Parathyroid adenoma (tissue), 2 donors: ENCODE measurements around the gene HOMER1.
A peak's percentile ranks its signal among the peaks of the same experiment; 100 is the strongest.

Experiments used
- H2AFZ ChIP-seq: fragments of 300-600 bp; sonication (generic); one replicate; pipeline ENCODE4 v1.7.0; 2017; ENCODE audit warnings: antibody characterized with exemption, mild to moderate bottlenecking
- H3K27ac ChIP-seq: fragments of 300-600 bp; sonication (generic); one replicate; pipeline ENCODE4 v1.7.0; 2017
- H3K27me3 ChIP-seq: fragments of 300-600 bp; sonication (generic); one replicate; pipeline ENCODE4 v1.7.0; 2017; ENCODE audit warnings: low read length; ENCODE audit not compliant: control insufficient read depth, insufficient read depth
- H3K36me3 ChIP-seq: fragments of 300-600 bp; sonication (generic); one replicate; pipeline ENCODE4 v1.7.0; 2017; ENCODE audit warnings: low read length; ENCODE audit not compliant: control insufficient read depth, insufficient read depth
- H3K4me1 ChIP-seq: fragments of 300-600 bp; sonication (generic); one replicate; pipeline ENCODE4 v1.7.0; 2017; ENCODE audit warnings: control low read depth
- H3K4me2 ChIP-seq: fragments of 300-600 bp; sonication (generic); one replicate; pipeline ENCODE4 v1.7.0; 2017; ENCODE audit warnings: low read length
- H3K4me3 ChIP-seq: fragments of 300-600 bp; sonication (generic); one replicate; pipeline ENCODE4 v1.7.0; 2017; ENCODE audit warnings: low read depth, low read length
- H3K79me2 ChIP-seq: fragments of 300-600 bp; sonication (generic); one replicate; pipeline ENCODE4 v1.7.0; 2017; ENCODE audit warnings: control low read depth
- H3K9ac ChIP-seq: fragments of 300-600 bp; sonication (generic); one replicate; pipeline ENCODE4 v1.7.0; 2017; ENCODE audit warnings: mild to moderate bottlenecking
- H3K9me3 ChIP-seq: fragments of 300-600 bp; sonication (generic); one replicate; pipeline ENCODE4 v1.7.0; 2017; ENCODE audit warnings: low read length; ENCODE audit not compliant: control insufficient read depth
- TF ChIP-seq, protein P1 (sequence below): fragments of 300-600 bp; sonication (generic); IDR thresholded peaks from one replicate; pipeline ENCODE4 v1.7.0; 2017; ENCODE audit warnings: antibody characterized with exemption, mild to moderate bottlenecking
- donor health status: primary hyperparathyroidism.

HOMER1 gene

DNA sequence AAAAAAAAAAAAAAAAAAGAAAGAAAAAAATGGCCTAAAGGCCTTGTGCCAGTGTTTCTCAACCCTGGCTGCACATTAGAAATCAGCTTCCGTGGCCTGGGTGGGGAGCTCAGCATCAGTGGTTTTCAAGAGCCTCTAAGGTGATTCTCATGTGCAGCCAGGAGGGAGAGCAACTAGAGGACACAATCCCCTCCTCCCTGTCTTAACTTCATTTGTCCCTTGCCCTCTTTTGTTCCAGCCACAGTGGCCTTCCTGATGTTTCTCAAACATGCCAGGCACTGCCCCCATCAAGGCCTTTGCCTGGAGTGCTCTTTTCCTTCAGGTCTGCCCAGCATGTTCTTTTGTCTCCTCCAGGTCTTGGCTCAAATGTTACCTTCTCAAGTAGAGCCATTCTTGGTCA, 42.4 kb downstream of the HOMER1 start:
- Histone ChIP-seq H3K36me3 (no peaks in the 10 kb centered on the region), H3K4me2 (no peak overlapping the region), H3K9ac (no peak overlapping the region), H2AFZ (no peak overlapping the region), H3K27me3 (no peaks in the 10 kb centered on the region), H3K4me1 (peaks cover 6% of the 10 kb centered on the region), H3K79me2 (peaks cover 6% of the 10 kb centered on the region), H3K4me3 (no peak overlapping the region), H3K9me3 (no peaks in the 10 kb centered on the region), H3K27ac (no peak overlapping the region)
- TF ChIP-seq, protein P1, sequence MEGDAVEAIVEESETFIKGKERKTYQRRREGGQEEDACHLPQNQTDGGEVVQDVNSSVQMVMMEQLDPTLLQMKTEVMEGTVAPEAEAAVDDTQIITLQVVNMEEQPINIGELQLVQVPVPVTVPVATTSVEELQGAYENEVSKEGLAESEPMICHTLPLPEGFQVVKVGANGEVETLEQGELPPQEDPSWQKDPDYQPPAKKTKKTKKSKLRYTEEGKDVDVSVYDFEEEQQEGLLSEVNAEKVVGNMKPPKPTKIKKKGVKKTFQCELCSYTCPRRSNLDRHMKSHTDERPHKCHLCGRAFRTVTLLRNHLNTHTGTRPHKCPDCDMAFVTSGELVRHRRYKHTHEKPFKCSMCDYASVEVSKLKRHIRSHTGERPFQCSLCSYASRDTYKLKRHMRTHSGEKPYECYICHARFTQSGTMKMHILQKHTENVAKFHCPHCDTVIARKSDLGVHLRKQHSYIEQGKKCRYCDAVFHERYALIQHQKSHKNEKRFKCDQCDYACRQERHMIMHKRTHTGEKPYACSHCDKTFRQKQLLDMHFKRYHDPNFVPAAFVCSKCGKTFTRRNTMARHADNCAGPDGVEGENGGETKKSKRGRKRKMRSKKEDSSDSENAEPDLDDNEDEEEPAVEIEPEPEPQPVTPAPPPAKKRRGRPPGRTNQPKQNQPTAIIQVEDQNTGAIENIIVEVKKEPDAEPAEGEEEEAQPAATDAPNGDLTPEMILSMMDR, result no peak

DNA sequence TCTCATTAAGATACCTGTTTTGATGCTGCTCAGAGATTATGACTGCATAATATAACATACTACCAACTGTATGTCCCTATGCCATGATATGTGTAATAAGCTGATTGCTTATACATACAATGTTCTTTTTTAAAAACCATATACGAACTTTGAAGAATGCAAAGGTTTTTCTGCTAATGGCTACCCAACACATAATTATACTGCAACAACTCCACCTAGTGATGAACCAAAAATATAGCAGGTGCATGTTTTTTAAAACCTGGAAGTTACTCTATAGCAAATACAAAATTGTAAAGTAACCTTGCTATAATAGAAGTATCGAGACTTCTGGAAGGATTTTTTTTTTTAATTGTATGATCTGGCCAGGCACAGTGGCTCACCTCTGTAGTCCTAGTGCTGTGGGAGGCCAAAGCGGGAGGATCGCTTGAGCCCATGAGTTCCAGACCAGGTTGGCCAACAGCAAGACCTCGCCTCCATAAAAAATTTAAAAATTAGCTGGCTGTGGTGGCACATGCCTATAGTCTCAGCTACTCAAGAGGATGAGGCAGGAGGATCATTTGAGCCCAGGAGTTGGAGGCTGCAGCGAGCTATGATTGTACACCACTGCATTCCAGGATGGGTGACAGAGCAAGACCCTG, 49.1 kb downstream of the HOMER1 start:
- Histone ChIP-seq H3K9me3 (no peaks in the 10 kb centered on the region), H3K79me2 (peaks cover 8% of the 10 kb centered on the region), H3K4me1 (no peaks in the 10 kb centered on the region), H3K4me2 (no peak overlapping the region), H3K36me3 (no peaks in the 10 kb centered on the region), H2AFZ (peak overlapping the region; percentile 57), H3K9ac (no peak overlapping the region), H3K4me3 (no peak overlapping the region), H3K27ac (no peak overlapping the region), H3K27me3 (no peaks in the 10 kb centered on the region)
- TF ChIP-seq, protein P1, result peak; percentile 48

DNA sequence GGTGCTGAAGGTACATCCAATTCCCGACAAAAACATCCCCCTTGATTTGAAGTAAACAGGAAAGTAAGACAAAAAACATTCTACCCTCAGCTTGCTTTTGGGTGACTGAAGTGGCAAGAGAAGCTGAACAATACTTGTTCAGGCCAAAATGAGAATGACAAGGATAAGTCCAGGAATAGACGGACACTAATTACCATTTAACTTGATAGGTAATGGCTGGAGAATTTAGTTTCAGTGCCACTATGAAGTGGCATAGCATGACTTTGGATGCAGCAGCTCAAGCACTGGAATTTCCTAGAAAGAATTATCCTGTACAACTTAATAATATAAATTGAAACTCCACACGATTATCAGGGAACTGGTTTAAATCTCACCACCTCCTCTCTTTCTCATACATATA, 49.7 kb downstream of the HOMER1 start:
- TF ChIP-seq, protein P1, result no peak
- H3K79me2 ChIP-seq, result peaks cover 8% of the 10 kb centered on the region
- H3K9me3 ChIP-seq, result no peaks in the 10 kb centered on the region
- no peak overlapping the region for H3K4me2 ChIP-seq
- no peaks in the 10 kb centered on the region for H3K4me1 ChIP-seq
- H3K36me3 ChIP-seq, result no peaks in the 10 kb centered on the region
- H3K27ac ChIP-seq, result no peak overlapping the region
- H3K4me3 ChIP-seq, result no peak overlapping the region
- H3K9ac ChIP-seq, result no peak overlapping the region
- no peaks in the 10 kb centered on the region for H3K27me3 ChIP-seq
- H2AFZ ChIP-seq, result peak overlapping the region; percentile 57

DNA sequence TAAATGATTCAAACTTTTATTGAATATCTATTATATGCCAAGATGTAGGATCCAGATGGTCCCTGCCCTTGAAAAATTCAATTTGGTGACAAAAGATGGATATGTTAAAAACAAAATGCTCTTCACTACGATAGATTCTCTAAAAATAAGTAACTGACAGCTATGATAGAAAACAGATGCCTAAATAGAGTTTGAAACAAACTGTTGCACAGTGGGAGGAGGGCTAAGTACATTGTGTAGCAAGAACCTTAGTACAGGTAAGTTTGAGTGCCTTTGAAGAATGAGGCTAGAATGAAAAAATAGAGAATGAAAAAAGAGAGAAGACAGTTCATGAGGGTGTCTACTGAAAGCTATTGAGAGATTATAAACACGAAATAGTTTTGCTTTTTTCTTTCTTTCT, 54.3 kb downstream of the HOMER1 start:
- TF ChIP-seq, protein P1, result no peak
- no peaks in the 10 kb centered on the region for H3K4me1 ChIP-seq
- no peaks in the 10 kb centered on the region for H3K27me3 ChIP-seq
- no peak overlapping the region for H3K4me2 ChIP-seq
- peaks cover 2% of the 10 kb centered on the region for H3K79me2 ChIP-seq
- H3K4me3 ChIP-seq, result no peak overlapping the region
- no peak overlapping the region for H3K27ac ChIP-seq
- no peak overlapping the region for H2AFZ ChIP-seq
- no peaks in the 10 kb centered on the region for H3K9me3 ChIP-seq
- H3K36me3 ChIP-seq, result no peaks in the 10 kb centered on the region
- H3K9ac ChIP-seq, result no peak overlapping the region
